HCT116 (cell line): Measurements from ENCODE around the gene ARPP21. TPM values are rescaled to one million over a fixed set of nuclear protein-coding genes. Genes with fewer than 3 reads are reported as not detected.

Experiments used
- ATAC-seq: fragments of 200-7000 bp; cut with Tn5 transposase; 2 replicates; pipeline ENCODE4 v1.9.1; 2020; ENCODE audit warnings: mild to moderate bottlenecking, moderate library complexity
- BruUV-seq: library from RNA; stranded (reverse); fragments of 400-500 nt; replicated peaks from 2 replicates; lab custom pipeline; 2021; lab: Mats Ljungman, UMichigan
- CTCF ChIA-PET: fragments of 300-600 bp; sonication (Branson Sonifier 250); formaldehyde crosslinking; loops from one replicate; lab custom pipeline; 2021; ENCODE audit warnings: antibody characterized with exemption; lab: Charles Lee
- POLR2A ChIA-PET: fragments of 300-600, 350-600 bp; sonication (Branson Sonifier 250); formaldehyde crosslinking; loops from one replicate; lab custom pipeline; 2021; ENCODE audit warnings: antibody characterized with exemption; lab: Charles Lee
- RAD21 ChIA-PET, 2 experiments: fragments of 300-600 bp; sonication (Branson Sonifier 250); formaldehyde crosslinking; loops; one replicate each; lab custom pipeline; 2023; ENCODE audit warnings: low total read pairs in 2 of 2; ENCODE audit not compliant: uncharacterized antibody in 2 of 2, unreplicated experiment in 2 of 2, low non-redundant PET in 1 of 2; lab: Charles Lee
- DNase-seq: peaks from one replicate; pipeline ENCODE4 v3.0.0-alpha.2; 2010; ENCODE audit warnings: low read depth, low spot score
- H2AFZ ChIP-seq: fragments of 200-600 bp; shearing (Covaris generic), sonication (generic); 2 replicates; pipeline ENCODE4 v1.6.1; 2017; ENCODE audit warnings: low read depth, mixed run types, mixed read lengths, antibody characterized with exemption, low read length; ENCODE audit not compliant: poor library complexity, severe bottlenecking
- H3K27ac ChIP-seq: 2 replicates; pipeline ENCODE4 v1.5.1; 2012; ENCODE audit warnings: low read depth, low read length
- H3K27me3 ChIP-seq: fragments of 200-600 bp; sonication (generic); 2 replicates; pipeline ENCODE4 v1.6.1; 2016; ENCODE audit warnings: mixed run types, low read length, mixed read lengths; ENCODE audit not compliant: insufficient read depth
- H3K36me3 ChIP-seq, 2 experiments: fragments of 200-500 bp in 1 of 2; fragments of 200-600 bp in 1 of 2; sonication (Bioruptor generic) in 1 of 2; sonication (generic) in 1 of 2; 2 replicates each; pipeline versions ENCODE4 v1.5.1 to v1.6.1; 2014 to 2016; ENCODE audit warnings: low read length in 2 of 2, inconsistent platforms in 1 of 2, mixed read lengths in 1 of 2, mixed run types in 1 of 2; ENCODE audit not compliant: insufficient read depth in 2 of 2, control insufficient read depth in 1 of 2
- H3K4me1 ChIP-seq, 2 experiments: fragments of 200-600 bp in 1 of 2; sonication (generic) in 1 of 2; 2 replicates each; pipeline versions ENCODE4 v1.5.1 to v1.6.1; 2012 to 2017; ENCODE audit warnings: low read length in 2 of 2, inconsistent platforms in 1 of 2, mild to moderate bottlenecking in 1 of 2, mixed read lengths in 1 of 2, mixed run types in 1 of 2, moderate library complexity in 1 of 2; ENCODE audit not compliant: insufficient read depth in 2 of 2, control insufficient read depth in 1 of 2
- H3K4me2 ChIP-seq: fragments of 200-600 bp; sonication (generic); 2 replicates; pipeline ENCODE4 v1.6.1; 2017; ENCODE audit warnings: mixed run types, low read length, mixed read lengths
- H3K4me3 ChIP-seq, 2 experiments: fragments of 200-600 bp in 1 of 2; sonication (generic) in 1 of 2; replicated peaks in 1 of 2; 2 replicates each; pipeline ENCODE4 v1.5.1; 2011 to 2016; ENCODE audit warnings: low read length in 2 of 2, control low read depth in 1 of 2, low read depth in 1 of 2, mild to moderate bottlenecking in 1 of 2, mixed read lengths in 1 of 2, mixed run types in 1 of 2
- H3K79me2 ChIP-seq: fragments of 200-600 bp; sonication (generic); 2 replicates; pipeline ENCODE4 v1.6.1; 2017; ENCODE audit warnings: mild to moderate bottlenecking, mixed run types, low read length, moderate library complexity, mixed read lengths; ENCODE audit not compliant: insufficient read depth
- H3K9ac ChIP-seq: fragments of 200-600 bp; sonication (generic); 2 replicates; pipeline ENCODE4 v1.6.1; 2016; ENCODE audit warnings: low read length, mixed read lengths
- H3K9me2 ChIP-seq: fragments of 200-600 bp; sonication (generic), shearing (Covaris generic); 2 replicates; pipeline ENCODE4 v1.6.1; 2017; ENCODE audit warnings: mixed run types, mild to moderate bottlenecking, moderate library complexity; ENCODE audit not compliant: insufficient read depth
- H3K9me3 ChIP-seq, 2 experiments: fragments of 200-500 bp in 1 of 2; fragments of 200-600 bp in 1 of 2; sonication (Bioruptor generic) in 1 of 2; sonication (generic) in 1 of 2; 2 replicates each; pipeline ENCODE4 v1.6.1; 2014 to 2017; ENCODE audit warnings: low read length in 2 of 2, mixed read lengths in 2 of 2, inconsistent platforms in 1 of 2, low read depth in 1 of 2, mild to moderate bottlenecking in 1 of 2, mixed run types in 1 of 2, moderate library complexity in 1 of 2; ENCODE audit not compliant: control insufficient read depth in 1 of 2, insufficient read depth in 1 of 2
- H4K20me1 ChIP-seq: fragments of 200-600 bp; sonication (generic), shearing (Covaris generic); 2 replicates; pipeline ENCODE4 v1.6.1; 2017; ENCODE audit warnings: mixed run types, mild to moderate bottlenecking, moderate library complexity; ENCODE audit not compliant: insufficient read depth
- ATF3 ChIP-seq: IDR thresholded peaks from 2 replicates; pipeline ENCODE4 v1.6.1; 2012
- CBX3 ChIP-seq: IDR thresholded peaks from 2 replicates; pipeline ENCODE4 v1.6.1; 2012; ENCODE audit warnings: low read depth
- CTCF ChIP-seq, 3 experiments: fragments of 200-600 bp in 1 of 3; sonication (generic) in 1 of 3; IDR thresholded peaks in 2 of 3; conservative IDR thresholded peaks in 1 of 3; 2 replicates each; pipeline ENCODE4 v1.5.1; 2012 to 2017; ENCODE audit warnings: low read depth in 2 of 3, low read length in 2 of 3, antibody characterized with exemption in 1 of 3, borderline replicate concordance in 1 of 3, control low read depth in 1 of 3, mild to moderate bottlenecking in 1 of 3, mixed read lengths in 1 of 3, mixed run types in 1 of 3, moderate library complexity in 1 of 3; ENCODE audit not compliant: insufficient read depth in 1 of 3
- EGR1 ChIP-seq: IDR thresholded peaks from 2 replicates; pipeline ENCODE4 v1.6.1; 2012; ENCODE audit warnings: low read depth
- ELF1 ChIP-seq: IDR thresholded peaks from 2 replicates; pipeline ENCODE4 v1.6.1; 2012; ENCODE audit warnings: low read depth, borderline replicate concordance
- EZH2 ChIP-seq: fragments of 200-600 bp; sonication (generic); IDR thresholded peaks from 2 replicates; pipeline ENCODE4 v1.6.1; 2017; ENCODE audit warnings: antibody characterized with exemption, mixed run types
- EZH2phosphoT487 ChIP-seq: fragments of 200-600 bp; IDR thresholded peaks from 2 replicates; pipeline ENCODE4 v1.6.1; 2018; ENCODE audit warnings: antibody characterized with exemption, borderline replicate concordance
- FOSL1 ChIP-seq: IDR thresholded peaks from 2 replicates; pipeline ENCODE4 v1.6.1; 2012; ENCODE audit warnings: low read depth
- JUND ChIP-seq: IDR thresholded peaks from 2 replicates; pipeline ENCODE4 v1.6.1; 2012
- POLR2AphosphoS5 ChIP-seq: IDR thresholded peaks from 2 replicates; pipeline ENCODE4 v1.6.1; 2011; ENCODE audit warnings: mild to moderate bottlenecking, low read depth, low read length, moderate library complexity
- REST ChIP-seq: IDR thresholded peaks from 2 replicates; pipeline ENCODE4 v1.6.1; 2012; ENCODE audit warnings: low read depth
- SIN3A ChIP-seq: IDR thresholded peaks from 2 replicates; pipeline ENCODE4 v1.6.1; 2012; ENCODE audit warnings: low read depth
- SP1 ChIP-seq: IDR thresholded peaks from 2 replicates; pipeline ENCODE4 v1.6.1; 2012; ENCODE audit warnings: low read depth
- SRF ChIP-seq: IDR thresholded peaks from 2 replicates; pipeline ENCODE4 v1.6.1; 2012; ENCODE audit warnings: low read depth
- YY1 ChIP-seq: IDR thresholded peaks from 2 replicates; pipeline ENCODE4 v1.6.1; 2011; ENCODE audit warnings: low read length, low read depth, moderate library complexity, mild to moderate bottlenecking; ENCODE audit not compliant: insufficient replicate concordance; ENCODE audit errors: extremely low read depth
- ZBTB33 ChIP-seq: IDR thresholded peaks from 2 replicates; pipeline ENCODE4 v1.6.1; 2011; ENCODE audit warnings: mild to moderate bottlenecking, low read length, moderate library complexity; ENCODE audit not compliant: insufficient replicate concordance; ENCODE audit errors: extremely low read depth
- intact Hi-C: fragments of 100-400 bp; cut with micrococcal nuclease; formaldehyde crosslinking; loops from 2 replicates; pipeline ENCODE4 v1.10.0; 2022
- total RNA-seq: library from RNA; stranded (reverse); gene quantifications from one replicate; pipeline ENCODE4 v1.2.1, GENCODE V29; 2021; ENCODE audit not compliant: unreplicated experiment

ARPP21 gene
- total RNA-seq, 1 experiment from 2014 or later, result not detected

DNA sequence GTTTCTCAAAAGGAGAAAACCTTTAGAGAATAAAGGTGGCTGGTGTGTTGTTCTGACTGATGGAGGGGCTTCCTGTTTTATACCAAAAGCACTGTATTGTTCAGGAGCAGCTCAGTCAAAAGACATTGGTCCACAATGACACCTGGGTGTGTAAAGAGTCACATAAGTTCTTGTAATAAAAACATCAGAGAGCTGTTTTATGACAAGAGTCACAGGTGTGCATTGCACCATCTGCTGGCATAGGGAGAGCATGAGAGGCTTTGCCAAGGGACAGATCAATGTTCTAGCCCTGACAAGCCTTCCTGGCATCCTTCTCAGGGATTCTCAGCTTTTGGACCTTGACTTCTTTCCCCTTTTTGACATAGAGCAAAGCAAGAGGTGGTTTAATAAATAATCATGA lies 20.4 kb downstream of the ARPP21 start:
- Histone ChIP-seq H3K4me3 (no peak overlapping the region), H3K9me3 (peaks cover 6 to 8% of the 10 kb centered on the region in 2 experiments; a peak in 2 of 4 replicates), H4K20me1 (no peaks in the 10 kb centered on the region), H3K4me1 (no peaks in the 10 kb centered on the region), H3K79me2 (no peaks in the 10 kb centered on the region), H3K27me3 (no peaks in the 10 kb centered on the region), H3K27ac (no peak overlapping the region), H3K9ac (no peak overlapping the region), H3K4me2 (no peak overlapping the region), H2AFZ (no peak overlapping the region), H3K36me3 (no peaks in the 10 kb centered on the region), H3K9me2 (no peaks in the 10 kb centered on the region)
- DNase-seq (no peak), ATAC-seq (no peak)
- TF ChIP-seq ZBTB33, result no peak
- no peak for TF ChIP-seq SRF
- TF ChIP-seq ELF1, result no peak
- TF ChIP-seq FOSL1, result no peak
- no peak for TF ChIP-seq ATF3
- TF ChIP-seq JUND, result no peak
- no peak for TF ChIP-seq EZH2phosphoT487
- no peak for TF ChIP-seq SP1
- TF ChIP-seq EGR1, result no peak
- TF ChIP-seq EZH2, result no peak
- no peak for TF ChIP-seq REST
- TF ChIP-seq CTCF (IDR thresholded peaks at IDR 0.05 in 2 of 3, conservative IDR thresholded peaks at IDR 0.05 in 1 of 3; ENCODE audit: borderline replicate concordance in 1 of 3, insufficient read depth in 1 of 3, low read depth in 2 of 3, low read length in 2 of 3), result no peak
- no peak for TF ChIP-seq SIN3A
- no peak for TF ChIP-seq POLR2AphosphoS5
- no peak for TF ChIP-seq YY1
- no peak for TF ChIP-seq CBX3
- no TSS peak for BruUV-seq
- CTCF ChIA-PET, result no interaction called here
- POLR2A ChIA-PET, result no interaction called here
- intact Hi-C loops, result no loop called here
- RAD21 ChIA-PET, result no interaction called here
